GM21390 (cell line): ENCODE data around the gene KRTAP20-1.

Experiments
- ATAC-seq: cut with Tn5 transposase; IDR thresholded peaks from one replicate; pipeline ENCODE4 v1.9.1; 2021; ENCODE audit not compliant: unreplicated experiment

The KRTAP20-1 gene, protein sequence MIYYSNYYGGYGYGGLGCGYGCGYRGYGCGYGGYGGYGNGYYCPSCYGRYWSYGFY

DNA sequence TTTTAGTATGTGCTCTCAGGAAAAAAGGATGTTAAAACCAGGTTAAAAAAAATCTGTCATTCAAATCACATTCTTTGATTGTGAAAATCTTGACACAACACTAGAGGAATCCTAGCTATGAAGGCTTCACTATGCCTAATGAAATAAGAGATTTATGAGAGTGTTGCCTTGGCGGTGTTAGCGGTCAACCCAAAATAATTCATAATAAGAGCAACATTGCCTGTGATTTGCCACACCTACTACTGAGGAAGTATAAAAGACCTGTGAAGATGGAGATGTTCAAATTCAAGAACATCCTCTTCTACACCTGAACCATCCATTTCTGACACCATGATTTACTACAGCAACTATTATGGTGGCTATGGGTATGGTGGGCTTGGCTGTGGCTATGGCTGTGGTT, at the start of gene KRTAP20-1:
Gene KRTAP20-1, plus strand, starts transcription at position 301 of the 400 bp plus-strand sequence. Its CDS starts 30 bp downstream, at position 331.
- no peak for ATAC-seq

GRCh38 chr21:30567617-30568016, 48.6 kb upstream of the KRTAP20-1 start:
- ATAC-seq: no peak

DNA sequence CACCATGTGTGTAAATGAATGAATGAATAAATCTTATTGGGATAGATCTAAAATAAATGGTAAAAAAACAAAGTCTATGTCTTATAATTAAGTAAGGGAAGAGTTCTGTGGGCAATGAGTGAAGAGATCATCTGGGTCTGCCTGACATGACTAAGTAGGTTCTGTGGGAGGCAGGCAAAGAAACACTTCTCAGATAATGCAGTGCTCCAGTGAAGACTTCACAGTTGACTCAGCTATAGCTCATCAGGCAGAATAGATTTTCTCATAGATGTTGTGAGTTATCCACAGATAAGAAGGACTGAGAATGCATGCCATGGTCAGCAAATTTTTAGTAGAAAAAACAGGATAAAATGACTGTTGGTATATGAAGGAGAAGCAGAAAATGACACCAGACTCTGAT, 38.5 kb upstream of the KRTAP20-1 start:
- no peak for ATAC-seq

GRCh38 chr21:30579346-30579745, 36.9 kb upstream of the KRTAP20-1 start:
- ATAC-seq: no peak

DNA sequence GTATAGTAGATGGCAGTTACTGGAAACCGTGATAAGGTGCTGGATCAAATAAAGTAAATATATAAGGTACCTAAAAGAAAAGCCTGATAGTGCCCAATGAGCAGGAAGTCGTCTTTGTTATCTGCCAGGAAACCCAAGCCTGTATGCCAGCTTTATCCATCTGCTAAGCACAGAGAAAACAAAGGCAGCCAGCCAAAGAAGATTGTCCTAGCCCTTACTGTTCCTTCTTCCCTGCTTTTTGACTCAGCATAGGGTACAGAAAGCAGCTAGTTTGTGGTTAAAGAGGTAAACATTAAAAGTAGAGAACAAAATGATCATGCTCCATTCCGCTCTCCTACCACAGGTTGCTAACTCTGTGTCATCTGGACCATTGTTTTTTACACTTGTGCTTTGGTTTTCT, 36.1 kb upstream of the KRTAP20-1 start:
- no peak for ATAC-seq

DNA sequence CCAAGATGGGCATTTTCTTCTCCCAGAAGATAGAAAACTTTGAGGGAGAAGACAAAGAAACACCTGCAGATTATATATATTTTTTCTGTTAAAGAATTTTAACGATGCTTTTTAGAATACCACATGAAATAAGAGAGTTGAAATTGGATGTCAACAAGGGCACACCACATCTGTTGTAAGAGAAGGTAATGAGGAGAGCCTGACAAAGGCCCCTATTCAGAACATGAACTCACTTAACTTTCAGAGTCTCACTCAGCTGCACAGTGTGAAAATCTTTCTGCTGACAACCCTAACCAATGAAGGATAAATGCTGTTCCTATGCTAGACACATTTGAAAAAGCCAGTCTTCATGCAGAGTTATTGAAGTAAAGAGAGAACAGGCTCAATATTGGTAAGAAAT, 33.4 kb upstream of the KRTAP20-1 start:
- ATAC-seq: no peak

GRCh38 chr21:30590297-30590696, 25.9 kb upstream of the KRTAP20-1 start, which contains the start of gene KRTAP22-2:
TSS of gene KRTAP22-2 (minus strand) at chr21:30590397.
- ATAC-seq: no peak

DNA sequence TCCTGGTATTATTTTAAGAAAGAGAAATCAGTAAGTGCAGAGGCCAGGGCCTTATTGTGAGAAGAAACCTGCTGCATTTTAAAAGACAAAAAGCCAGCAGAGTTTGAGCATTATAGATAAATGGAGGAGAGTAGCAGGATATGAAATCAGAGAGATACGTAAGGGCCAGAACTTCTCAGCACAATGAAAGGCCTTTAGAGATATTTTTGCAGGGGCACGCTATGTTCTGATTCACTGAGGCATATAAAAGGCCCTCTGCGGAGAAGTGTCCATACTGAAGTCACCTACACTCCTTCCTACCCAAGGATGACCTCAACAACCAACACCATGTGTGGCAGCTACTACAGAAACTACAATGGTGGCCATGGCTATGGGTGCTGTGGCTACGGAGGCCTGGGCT, 24.1 kb upstream of the KRTAP20-1 start, which contains the start of gene KRTAP6-3:
Gene KRTAP6-3, plus strand, starts transcription at position 301 of the 400 bp plus-strand sequence. Its CDS starts 6 bp downstream, at position 307.
- ATAC-seq: no peak

GRCh38 chr21:30598802-30599201, 17.4 kb upstream of the KRTAP20-1 start, which contains the start of gene KRTAP6-2:
TSS of gene KRTAP6-2 (minus strand) at chr21:30598902. CDS start at chr21:30598874, 28 bp downstream.
- ATAC-seq: no peak

GRCh38 chr21:30600787-30601186, 15.4 kb upstream of the KRTAP20-1 start, which contains the start of gene KRTAP22-1:
TSS of gene KRTAP22-1 (plus strand) at chr21:30601087.
- ATAC-seq: no peak

DNA sequence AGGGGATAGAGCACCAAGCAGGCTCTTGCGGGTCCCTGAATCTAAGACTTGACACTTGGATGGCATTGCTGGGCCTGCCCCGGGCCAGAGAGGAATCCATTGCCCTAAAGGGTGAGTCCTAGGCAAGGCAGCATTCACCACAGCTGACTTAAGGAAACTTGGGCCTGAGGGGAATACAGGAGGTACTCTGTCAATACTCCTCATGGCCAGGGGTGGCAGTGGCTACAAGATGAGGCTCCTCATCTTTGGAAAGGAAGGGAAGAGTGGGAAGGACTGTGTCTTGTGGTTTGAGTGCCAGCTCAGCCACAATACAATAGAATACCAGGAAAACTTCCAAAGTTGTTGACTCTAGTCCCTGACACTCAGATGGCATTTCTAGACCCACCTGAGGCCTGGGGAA, 10.3 kb upstream of the KRTAP20-1 start:
- no peak for ATAC-seq

DNA sequence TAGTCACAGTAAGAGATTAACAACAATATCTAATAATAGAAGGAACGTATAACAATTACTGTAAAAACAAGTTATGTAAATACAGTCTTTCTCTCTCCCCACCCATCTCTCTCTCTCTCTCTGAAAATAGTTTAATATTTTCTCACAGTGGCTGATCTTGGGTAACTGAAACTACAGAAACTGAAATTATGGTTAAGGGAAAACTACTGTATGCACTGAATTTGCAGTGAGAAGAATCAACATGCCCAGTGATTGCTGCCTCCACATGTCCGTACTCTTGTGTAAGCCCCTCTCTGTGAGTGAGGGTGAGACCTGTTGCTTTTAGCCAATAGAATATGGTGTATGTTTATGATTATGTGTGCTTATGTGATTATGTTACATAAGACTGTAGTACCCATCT, 4.1 kb upstream of the KRTAP20-1 start:
- ATAC-seq: no peak

- ATAC-seq: no peak
Measured at GRCh38 chr21:30613836-30614235, 2.4 kb upstream of the KRTAP20-1 start, which contains the start of gene KRTAP6-1. TSS of gene KRTAP6-1 (minus strand) at chr21:30613930. CDS start at chr21:30613904, 26 bp downstream.

GRCh38 chr21:30615199-30615598, 1.0 kb upstream of the KRTAP20-1 start:
- ATAC-seq: no peak

GRCh38 chr21:30620080-30620479, 3.9 kb downstream of the KRTAP20-1 start:
- ATAC-seq: no peak

- ATAC-seq: no peak
Measured at GRCh38 chr21:30620522-30620921, 4.3 kb downstream of the KRTAP20-1 start, which contains the start of gene KRTAP20-4. TSS of gene KRTAP20-4 (plus strand) at chr21:30620627.

GRCh38 chr21:30623362-30623761, 7.1 kb downstream of the KRTAP20-1 start:
- no peak for ATAC-seq

- no peak for ATAC-seq
Measured at GRCh38 chr21:30625449-30626165, 9.4 kb downstream of the KRTAP20-1 start.

DNA sequence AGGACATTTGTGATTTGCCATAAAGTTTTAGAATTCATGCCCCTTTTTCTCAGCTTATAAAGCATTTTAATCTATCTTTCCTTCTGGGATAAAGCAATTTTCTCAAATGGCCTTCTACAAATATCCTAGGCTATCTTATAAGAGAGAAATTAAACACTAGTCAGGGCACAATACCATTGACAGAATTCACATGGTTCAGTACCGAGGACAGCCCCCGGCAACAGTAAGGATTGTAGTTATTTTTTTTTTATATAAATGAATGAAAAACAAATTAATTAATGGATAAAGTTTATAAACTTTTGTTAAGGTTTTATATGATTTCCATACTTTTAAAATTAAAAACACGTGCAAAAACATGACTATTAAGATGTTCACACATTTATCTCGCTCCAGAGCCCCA, 11.9 kb downstream of the KRTAP20-1 start:
- no peak for ATAC-seq

GRCh38 chr21:30629200-30629599, 13.0 kb downstream of the KRTAP20-1 start:
- no peak for ATAC-seq

DNA sequence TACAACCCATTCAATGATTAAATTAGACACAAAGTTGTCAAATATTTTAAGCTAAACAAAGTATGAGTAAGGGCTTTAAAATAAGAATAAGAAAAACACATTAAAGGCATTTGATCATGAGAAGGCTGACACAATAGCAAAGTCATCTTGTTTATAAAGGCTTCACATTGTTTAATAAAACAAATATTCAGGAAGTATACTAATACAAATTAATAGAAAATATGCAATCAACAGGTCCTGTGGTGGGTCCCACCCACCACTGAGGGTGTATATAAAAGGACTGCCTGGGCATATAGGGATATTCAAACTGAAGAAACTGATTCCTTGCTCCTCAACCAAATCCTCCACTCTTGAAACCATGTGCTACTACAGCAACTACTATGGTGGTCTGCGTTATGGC, 18.7 kb downstream of the KRTAP20-1 start, which contains the start of gene KRTAP20-2:
Gene KRTAP20-2, plus strand, starts transcription at position 301 of the 400 bp plus-strand sequence. Its CDS starts 58 bp downstream, at position 359.
- no peak for ATAC-seq

- no peak for ATAC-seq
Measured at GRCh38 chr21:30638686-30639085, 22.5 kb downstream of the KRTAP20-1 start.
